ENCODE data around the gene RPS21.
"Not testable (repeated sequence)": the region's sequence is repeated elsewhere in the genome, so short reads cannot be mapped to it uniquely, and the experiment has no call there.

RPS21 gene

GRCh38 chr20:62411479-62412193 is 24.7 kb downstream of the RPS21 start:
- no peak for DNase-seq (ENCODE audit: low read depth in 2 of 2)

GRCh38 chr20:62412194-62413024 is 25.5 kb downstream of the RPS21 start:
- DNase-seq (ENCODE audit: low read depth in 2 of 2) = no peak

- DNase-seq (ENCODE audit: low read depth in 2 of 2) = no peak
Observed at GRCh38 chr20:62413025-62413570, 26.2 kb downstream of the RPS21 start.

GRCh38 chr20:62413896-62414481 is 27.1 kb downstream of the RPS21 start:
- DNase-seq (ENCODE audit: low read depth in 2 of 2) = no peak

GRCh38 chr20:62415354-62416111 is 28.6 kb downstream of the RPS21 start:
- DNase-seq (ENCODE audit: low read depth in 2 of 2) = no peak

- no peak for DNase-seq (ENCODE audit: low read depth in 2 of 2)
Observed at GRCh38 chr20:62416651-62417637, 30.0 kb downstream of the RPS21 start.

- DNase-seq (ENCODE audit: low read depth in 2 of 2) = no peak
Observed at GRCh38 chr20:62417981-62418708, 31.2 kb downstream of the RPS21 start.

GRCh38 chr20:62418709-62419487 is 32.0 kb downstream of the RPS21 start:
- DNase-seq (ENCODE audit: low read depth in 2 of 2) = no peak

- no peak for DNase-seq (ENCODE audit: low read depth in 2 of 2)
Observed at GRCh38 chr20:62419759-62420158, 32.9 kb downstream of the RPS21 start.

- no peak for DNase-seq (ENCODE audit: low read depth in 2 of 2)
Observed at GRCh38 chr20:62420846-62421715, 34.2 kb downstream of the RPS21 start.

GRCh38 chr20:62421716-62421990 is 34.8 kb downstream of the RPS21 start:
- DNase-seq (ENCODE audit: low read depth in 2 of 2) = no peak

GRCh38 chr20:62422636-62423325 is 35.9 kb downstream of the RPS21 start:
- no peak for DNase-seq (ENCODE audit: low read depth in 2 of 2)

GRCh38 chr20:62423326-62423706 is 36.4 kb downstream of the RPS21 start:
- no peak for DNase-seq (ENCODE audit: low read depth in 2 of 2)

GRCh38 chr20:62424249-62425107 is 37.6 kb downstream of the RPS21 start:
- DNase-seq (ENCODE audit: low read depth in 2 of 2) = no peak

- DNase-seq (ENCODE audit: low read depth in 2 of 2) = no peak
Observed at GRCh38 chr20:62425281-62426058, 38.6 kb downstream of the RPS21 start.

- not testable (repeated sequence) for DNase-seq (ENCODE audit: low read depth in 2 of 2)
Observed at GRCh38 chr20:62426059-62426348, 39.1 kb downstream of the RPS21 start.

Data from stimulated activated CD8-positive, alpha-beta memory T cell treated with anti-CD3 and anti-CD28 coated beads, Interleukin-7, amount 100 ng/mL, for 1 hour (primary cell).